OCI-LY1 (cell line): ENCODE data around the gene CLDN4.
"Not testable (repeated sequence)": the region's sequence is repeated elsewhere in the genome, so short reads cannot be mapped to it uniquely, and the experiment has no call there.

Experiments used
- H2AFZ ChIP-seq: fragments of 200-600 bp; sonication (generic), shearing (Covaris generic); 2 replicates; pipeline ENCODE4 v1.6.0; 2014; ENCODE audit warnings: antibody characterized with exemption, mild to moderate bottlenecking, low read length
- H3F3A ChIP-seq: fragments of 200-600 bp; sonication (generic), shearing (Covaris generic); 2 replicates; pipeline ENCODE4 v1.6.0; 2014; ENCODE audit warnings: mild to moderate bottlenecking, antibody characterized with exemption, low read length, moderate library complexity; ENCODE audit not compliant: insufficient read depth
- H3K27ac ChIP-seq: fragments of 200-600 bp; sonication (generic); 2 replicates; pipeline ENCODE4 v1.5.1; 2014; ENCODE audit warnings: low read length, mixed run types, mild to moderate bottlenecking, low read depth; ENCODE audit not compliant: poor library complexity, severe bottlenecking
- H3K27me3 ChIP-seq: fragments of 200-600 bp; sonication (generic); 2 replicates; pipeline ENCODE4 v1.6.0; 2014; ENCODE audit warnings: antibody characterized with exemption, mild to moderate bottlenecking, low read length, moderate library complexity; ENCODE audit not compliant: insufficient read depth
- H3K36me3 ChIP-seq: fragments of 200-600 bp; sonication (generic); 2 replicates; pipeline ENCODE4 v1.6.1; 2014; ENCODE audit warnings: mild to moderate bottlenecking, antibody characterized with exemption, low read length, moderate library complexity, mixed read lengths; ENCODE audit not compliant: insufficient read depth
- H3K4me1 ChIP-seq: fragments of 200-600 bp; sonication (generic); 2 replicates; pipeline ENCODE4 v1.5.1; 2014; ENCODE audit warnings: mild to moderate bottlenecking, low read length, moderate library complexity; ENCODE audit not compliant: insufficient read depth, severe bottlenecking
- H3K4me2 ChIP-seq: fragments of 200-600 bp; sonication (generic), shearing (Covaris generic); 2 replicates; pipeline ENCODE4 v1.6.1; 2014; ENCODE audit warnings: low read length
- H3K4me3 ChIP-seq: fragments of 200-600 bp; sonication (generic); 2 replicates; pipeline ENCODE4 v1.5.1; 2014; ENCODE audit warnings: low read length, low read depth, mild to moderate bottlenecking, mixed read lengths; ENCODE audit not compliant: poor library complexity, severe bottlenecking
- H3K79me2 ChIP-seq: fragments of 200-600 bp; shearing (Covaris generic); 2 replicates; pipeline ENCODE4 v1.6.1; 2016; ENCODE audit warnings: mixed run types, low read length, mixed read lengths; ENCODE audit not compliant: insufficient read depth
- H3K9ac ChIP-seq: fragments of 200-600 bp; sonication (generic), shearing (Covaris generic); 2 replicates; pipeline ENCODE4 v1.6.1; 2014; ENCODE audit warnings: mild to moderate bottlenecking, low read length, mixed read lengths
- H3K9me2 ChIP-seq: fragments of 200-600 bp; sonication (generic), shearing (Covaris generic); 2 replicates; pipeline ENCODE4 v1.6.1; 2014; ENCODE audit warnings: low read depth, mild to moderate bottlenecking, low read length, mixed read lengths
- H3K9me3 ChIP-seq: fragments of 200-600 bp; shearing (Covaris generic); 2 replicates; pipeline ENCODE4 v1.6.1; 2014; ENCODE audit warnings: low read length, mixed read lengths
- H4K20me1 ChIP-seq: fragments of 200-600 bp; sonication (generic), shearing (Covaris generic); 2 replicates; pipeline ENCODE4 v1.6.0; 2016; ENCODE audit warnings: mild to moderate bottlenecking, low read length; ENCODE audit not compliant: insufficient read depth
- EZH2 ChIP-seq: fragments of 200-600 bp; sonication (generic), shearing (Covaris generic); IDR thresholded peaks from 2 replicates; pipeline ENCODE4 v1.8.0; 2017; ENCODE audit warnings: borderline replicate concordance, mixed run types, mild to moderate bottlenecking, antibody characterized with exemption, low read length, moderate library complexity, mixed read lengths
- TF ChIP-seq, protein P1 (sequence below): fragments of 200-600 bp; sonication (generic), shearing (Covaris generic); IDR thresholded peaks from 2 replicates; pipeline ENCODE4 v1.5.1; 2017; ENCODE audit warnings: mild to moderate bottlenecking, antibody characterized with exemption, low read length, moderate library complexity, mixed read lengths

CLDN4 gene

GRCh38 chr7:73820013-73820412 is 10.8 kb upstream of the CLDN4 start:
- Histone ChIP-seq H3K4me2 (no peak overlapping the region), H3K79me2 (no peaks in the 10 kb centered on the region), H3K36me3 (no peaks in the 10 kb centered on the region), H3K9ac (no peak overlapping the region), H3K9me3 (peaks cover 3% of the 10 kb centered on the region; the same call in 1 of the 2 replicates), H3K27ac (no peak overlapping the region), H4K20me1 (no peaks in the 10 kb centered on the region), H3K4me3 (no peak overlapping the region), H3F3A (no peaks in the 10 kb centered on the region), H3K9me2 (no peaks in the 10 kb centered on the region), H3K4me1 (no peaks in the 10 kb centered on the region), H2AFZ (no peak overlapping the region), H3K27me3 (peaks cover 4% of the 10 kb centered on the region; the same call in 1 of the 2 replicates)
- TF ChIP-seq, protein P1, sequence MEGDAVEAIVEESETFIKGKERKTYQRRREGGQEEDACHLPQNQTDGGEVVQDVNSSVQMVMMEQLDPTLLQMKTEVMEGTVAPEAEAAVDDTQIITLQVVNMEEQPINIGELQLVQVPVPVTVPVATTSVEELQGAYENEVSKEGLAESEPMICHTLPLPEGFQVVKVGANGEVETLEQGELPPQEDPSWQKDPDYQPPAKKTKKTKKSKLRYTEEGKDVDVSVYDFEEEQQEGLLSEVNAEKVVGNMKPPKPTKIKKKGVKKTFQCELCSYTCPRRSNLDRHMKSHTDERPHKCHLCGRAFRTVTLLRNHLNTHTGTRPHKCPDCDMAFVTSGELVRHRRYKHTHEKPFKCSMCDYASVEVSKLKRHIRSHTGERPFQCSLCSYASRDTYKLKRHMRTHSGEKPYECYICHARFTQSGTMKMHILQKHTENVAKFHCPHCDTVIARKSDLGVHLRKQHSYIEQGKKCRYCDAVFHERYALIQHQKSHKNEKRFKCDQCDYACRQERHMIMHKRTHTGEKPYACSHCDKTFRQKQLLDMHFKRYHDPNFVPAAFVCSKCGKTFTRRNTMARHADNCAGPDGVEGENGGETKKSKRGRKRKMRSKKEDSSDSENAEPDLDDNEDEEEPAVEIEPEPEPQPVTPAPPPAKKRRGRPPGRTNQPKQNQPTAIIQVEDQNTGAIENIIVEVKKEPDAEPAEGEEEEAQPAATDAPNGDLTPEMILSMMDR: no peak

GRCh38 chr7:73821597-73822285 is 9.1 kb upstream of the CLDN4 start:
- H3K79me2 ChIP-seq, H3K27me3 ChIP-seq, H3K9ac ChIP-seq, H3K4me2 ChIP-seq, H4K20me1 ChIP-seq, H3K36me3 ChIP-seq, H3F3A ChIP-seq, H2AFZ ChIP-seq, H3K27ac ChIP-seq, H3K9me2 ChIP-seq, H3K9me3 ChIP-seq, H3K4me3 ChIP-seq, H3K4me1 ChIP-seq: not testable (repeated sequence)

DNA sequence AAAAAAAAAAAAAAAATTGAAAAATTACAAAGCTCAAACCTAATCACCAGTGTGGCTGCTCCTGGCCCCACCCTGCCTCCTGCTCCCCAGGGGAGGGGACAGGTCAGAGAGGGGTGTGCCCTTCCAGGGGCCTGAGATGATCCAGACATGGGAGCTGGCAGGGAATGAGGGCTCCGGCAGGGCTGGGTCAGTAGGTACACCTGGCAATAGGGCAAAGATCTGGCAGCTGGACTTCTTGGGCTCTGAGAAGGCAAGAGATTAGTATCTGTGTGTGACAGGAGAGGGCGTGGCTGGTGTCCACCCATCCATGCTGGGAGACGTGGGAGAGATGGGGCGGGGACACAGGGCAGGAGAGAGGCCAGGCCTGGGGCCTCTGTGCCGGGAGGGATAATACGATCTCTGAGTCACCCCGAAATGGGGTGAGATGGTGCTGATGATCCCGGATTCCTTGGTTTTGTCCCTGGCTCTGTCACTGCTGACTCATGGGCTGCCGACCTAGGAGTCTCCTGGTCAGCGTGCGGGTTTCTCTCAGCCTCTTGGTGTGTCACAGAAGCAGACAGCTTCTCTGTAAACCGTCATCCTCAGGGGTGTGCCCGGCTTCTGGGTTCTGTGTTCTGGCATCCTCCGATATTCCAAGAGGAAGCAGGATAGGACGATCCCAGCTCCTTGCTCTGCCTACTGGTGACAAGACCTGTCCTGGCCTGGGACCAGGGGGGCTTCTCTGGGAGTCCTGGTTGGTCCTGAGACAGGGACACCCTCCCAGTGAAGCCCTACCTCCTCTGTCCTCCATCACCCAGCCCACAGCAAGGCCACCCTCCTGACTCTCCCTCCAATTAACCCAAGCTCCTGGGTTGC is 8.2 kb upstream of the CLDN4 start:
- Histone ChIP-seq H3K27me3 (peaks cover 4% of the 10 kb centered on the region; the same call in 1 of the 2 replicates), H3K79me2 (no peaks in the 10 kb centered on the region), H3K4me2 (no peak overlapping the region), H3F3A (no peaks in the 10 kb centered on the region), H3K9me3 (peaks cover 3% of the 10 kb centered on the region; the same call in 1 of the 2 replicates), H2AFZ (no peak overlapping the region), H4K20me1 (no peaks in the 10 kb centered on the region), H3K9me2 (no peaks in the 10 kb centered on the region), H3K36me3 (no peaks in the 10 kb centered on the region), H3K4me3 (no peak overlapping the region), H3K9ac (no peak overlapping the region), H3K4me1 (no peaks in the 10 kb centered on the region), H3K27ac (no peak overlapping the region)
- TF ChIP-seq, protein P1: no peak
- no peak for TF ChIP-seq EZH2
